Measurements from ENCODE around the gene CYP2U1.

GRCh38 chr4:107997794-107998193, 66.4 kb downstream of the CYP2U1 start:
- TF ChIP-seq POLR2A (IDR thresholded peaks at IDR 0.05; ENCODE audit: extremely low read depth, insufficient read length) = no peak
- TF ChIP-seq, protein P1, sequence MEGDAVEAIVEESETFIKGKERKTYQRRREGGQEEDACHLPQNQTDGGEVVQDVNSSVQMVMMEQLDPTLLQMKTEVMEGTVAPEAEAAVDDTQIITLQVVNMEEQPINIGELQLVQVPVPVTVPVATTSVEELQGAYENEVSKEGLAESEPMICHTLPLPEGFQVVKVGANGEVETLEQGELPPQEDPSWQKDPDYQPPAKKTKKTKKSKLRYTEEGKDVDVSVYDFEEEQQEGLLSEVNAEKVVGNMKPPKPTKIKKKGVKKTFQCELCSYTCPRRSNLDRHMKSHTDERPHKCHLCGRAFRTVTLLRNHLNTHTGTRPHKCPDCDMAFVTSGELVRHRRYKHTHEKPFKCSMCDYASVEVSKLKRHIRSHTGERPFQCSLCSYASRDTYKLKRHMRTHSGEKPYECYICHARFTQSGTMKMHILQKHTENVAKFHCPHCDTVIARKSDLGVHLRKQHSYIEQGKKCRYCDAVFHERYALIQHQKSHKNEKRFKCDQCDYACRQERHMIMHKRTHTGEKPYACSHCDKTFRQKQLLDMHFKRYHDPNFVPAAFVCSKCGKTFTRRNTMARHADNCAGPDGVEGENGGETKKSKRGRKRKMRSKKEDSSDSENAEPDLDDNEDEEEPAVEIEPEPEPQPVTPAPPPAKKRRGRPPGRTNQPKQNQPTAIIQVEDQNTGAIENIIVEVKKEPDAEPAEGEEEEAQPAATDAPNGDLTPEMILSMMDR (IDR thresholded peaks at IDR 0.05; ENCODE audit: low read depth, low read length) = no peak
- TF ChIP-seq, protein P2, sequence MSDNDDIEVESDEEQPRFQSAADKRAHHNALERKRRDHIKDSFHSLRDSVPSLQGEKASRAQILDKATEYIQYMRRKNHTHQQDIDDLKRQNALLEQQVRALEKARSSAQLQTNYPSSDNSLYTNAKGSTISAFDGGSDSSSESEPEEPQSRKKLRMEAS (IDR thresholded peaks at IDR 0.05; ENCODE audit: low read depth, low read length) = no peak
